ENCODE measurements around the gene EPHB2.

EPHB2 gene

GRCh38 chr1:22959545-22960360, 249.1 kb downstream of the EPHB2 start:
- no peak for DNase-seq

- DNase-seq = no peak
Observed at GRCh38 chr1:22962558-22962957, 251.9 kb downstream of the EPHB2 start.

DNA sequence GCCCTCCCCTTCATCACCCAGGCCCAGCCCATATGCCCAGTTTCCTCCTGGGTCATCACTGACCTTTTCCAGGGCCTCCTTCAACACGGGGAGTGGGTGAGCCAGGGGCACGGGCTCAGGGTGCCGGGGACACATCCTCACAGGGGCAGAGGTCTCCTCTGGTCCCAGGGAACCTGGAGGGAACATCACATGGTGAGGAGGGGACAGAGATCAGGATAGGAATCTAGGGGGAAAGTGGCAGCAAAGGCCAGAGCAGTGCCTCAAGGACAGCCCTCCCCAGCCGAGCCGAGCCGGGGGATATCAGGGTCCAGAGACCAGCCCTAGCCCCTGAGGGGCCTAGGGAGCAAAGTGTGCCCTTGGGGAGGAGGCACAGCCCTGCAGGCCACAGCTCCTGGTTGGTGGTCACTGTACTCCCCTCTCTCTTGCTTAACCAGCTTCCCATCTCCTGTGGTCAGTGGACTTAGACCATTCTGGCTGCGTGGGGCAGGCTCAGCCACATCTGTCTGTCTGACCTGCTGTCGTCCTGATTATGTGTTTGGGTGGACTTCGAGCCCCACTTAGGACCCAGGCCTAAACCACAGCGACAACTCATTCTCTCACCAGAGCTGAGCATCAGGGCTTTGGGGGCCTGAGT, 252.5 kb downstream of the EPHB2 start:
- DNase-seq = no peak

- DNase-seq = no peak
Observed at GRCh38 chr1:22966309-22966708, 255.7 kb downstream of the EPHB2 start.

GRCh38 chr1:22967833-22968232, 257.2 kb downstream of the EPHB2 start:
- DNase-seq = no peak

- no peak for DNase-seq
Observed at GRCh38 chr1:22969304-22969709, 258.7 kb downstream of the EPHB2 start.

GRCh38 chr1:22970096-22970495, 259.5 kb downstream of the EPHB2 start:
- no peak for DNase-seq
